ENCODE measurements around the gene EVL. TPM values are rescaled to one million over a fixed set of nuclear protein-coding genes. Genes with fewer than 3 reads are reported as not detected.

The EVL gene
- total RNA-seq, 2 donors from 2014 or later: 41.5 to 42.0 TPM

DNA sequence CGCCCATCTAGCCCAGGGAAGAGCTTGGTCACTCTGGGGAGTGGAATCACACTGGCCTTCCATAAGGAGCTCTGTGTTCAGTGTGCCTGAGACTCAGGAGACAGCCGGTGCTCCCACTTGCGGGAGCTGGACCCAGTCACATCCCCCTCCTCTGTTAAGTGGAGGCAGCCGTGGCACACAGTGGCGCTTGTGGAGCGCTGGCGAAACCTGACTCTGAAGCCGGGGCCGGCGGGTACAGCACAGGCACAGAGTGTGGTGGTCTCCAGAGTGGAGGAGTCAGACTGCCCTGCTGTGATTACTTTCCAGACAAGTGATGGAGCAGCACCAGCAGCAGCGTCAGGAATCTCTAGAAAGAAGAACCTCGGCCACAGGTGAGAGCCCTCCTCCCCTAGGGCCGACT, 61.2 kb downstream of the EVL start:
- TF ChIP-seq, protein P1, sequence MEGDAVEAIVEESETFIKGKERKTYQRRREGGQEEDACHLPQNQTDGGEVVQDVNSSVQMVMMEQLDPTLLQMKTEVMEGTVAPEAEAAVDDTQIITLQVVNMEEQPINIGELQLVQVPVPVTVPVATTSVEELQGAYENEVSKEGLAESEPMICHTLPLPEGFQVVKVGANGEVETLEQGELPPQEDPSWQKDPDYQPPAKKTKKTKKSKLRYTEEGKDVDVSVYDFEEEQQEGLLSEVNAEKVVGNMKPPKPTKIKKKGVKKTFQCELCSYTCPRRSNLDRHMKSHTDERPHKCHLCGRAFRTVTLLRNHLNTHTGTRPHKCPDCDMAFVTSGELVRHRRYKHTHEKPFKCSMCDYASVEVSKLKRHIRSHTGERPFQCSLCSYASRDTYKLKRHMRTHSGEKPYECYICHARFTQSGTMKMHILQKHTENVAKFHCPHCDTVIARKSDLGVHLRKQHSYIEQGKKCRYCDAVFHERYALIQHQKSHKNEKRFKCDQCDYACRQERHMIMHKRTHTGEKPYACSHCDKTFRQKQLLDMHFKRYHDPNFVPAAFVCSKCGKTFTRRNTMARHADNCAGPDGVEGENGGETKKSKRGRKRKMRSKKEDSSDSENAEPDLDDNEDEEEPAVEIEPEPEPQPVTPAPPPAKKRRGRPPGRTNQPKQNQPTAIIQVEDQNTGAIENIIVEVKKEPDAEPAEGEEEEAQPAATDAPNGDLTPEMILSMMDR (IDR thresholded peaks at IDR 0.05): no peak
- H3K9me3 ChIP-seq: no peaks in the 10 kb centered on the region

DNA sequence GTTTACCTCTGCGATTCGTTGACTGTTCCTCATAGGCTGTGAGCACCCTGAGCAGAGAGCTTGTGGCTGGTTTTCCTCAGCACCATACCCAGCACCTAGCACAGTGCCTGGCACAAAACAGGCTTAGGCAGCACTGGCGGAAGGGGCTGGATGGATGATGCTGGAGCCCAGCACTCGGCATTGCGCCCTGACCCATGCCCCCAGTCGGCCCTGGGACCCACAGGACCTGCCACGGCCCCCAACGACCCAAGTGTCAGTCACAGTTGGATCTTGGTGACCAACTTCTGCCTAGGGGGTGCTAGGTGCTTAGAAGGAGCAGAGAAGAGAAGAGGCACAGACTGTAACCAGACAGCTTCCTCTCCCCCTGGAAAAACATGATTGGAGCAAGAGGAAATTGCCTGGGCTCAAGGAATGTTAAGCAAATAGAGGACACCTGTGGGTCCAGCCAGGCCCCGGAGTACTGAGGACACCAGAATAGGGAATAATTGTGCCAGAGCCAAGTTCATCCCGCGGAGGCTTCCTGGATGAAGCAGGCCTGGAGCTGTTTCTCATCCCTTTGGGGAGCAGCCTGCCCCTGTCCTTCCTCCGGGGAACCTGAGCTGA, 62.7 kb downstream of the EVL start:
- no peak overlapping the region for H3K27ac ChIP-seq
- TF ChIP-seq, protein P1 (IDR thresholded peaks at IDR 0.05): no peak

More for the DNA sequence above, 61.2 kb downstream of the EVL start:
- DNase-seq (ENCODE audit: low spot score): no peak
- Histone ChIP-seq H3K36me3 (peaks cover 9% of the 10 kb centered on the region), H3K27ac (no peak overlapping the region), H3K4me3 (no peak overlapping the region), H3K4me1 (peaks cover 0 to 16% of the 10 kb centered on the region in 2 donors), H3K27me3 (no peaks in the 10 kb centered on the region)

DNA sequence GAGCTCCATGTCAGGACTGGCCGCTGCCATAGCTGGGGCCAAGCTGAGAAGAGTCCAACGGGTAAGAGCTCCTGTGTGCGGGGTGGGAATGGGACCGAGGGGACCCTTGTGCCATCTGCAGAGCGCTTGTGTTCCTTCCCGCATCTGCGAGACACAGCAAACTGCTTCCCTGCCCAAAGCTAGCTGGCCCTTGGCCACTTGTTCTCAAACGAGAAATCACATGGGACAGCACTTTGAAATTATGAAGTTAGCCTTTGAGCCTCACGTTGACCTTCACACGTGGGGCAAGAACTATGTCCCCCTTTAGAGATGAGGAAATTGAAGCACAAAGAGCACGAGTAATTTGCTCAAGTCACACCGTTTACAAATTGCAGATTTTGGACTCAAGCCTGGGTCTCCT, 63.5 kb downstream of the EVL start:
- TF ChIP-seq, protein P1 (IDR thresholded peaks at IDR 0.05): no peak
- H3K27ac ChIP-seq: peak overlapping the region in 1 of 2 donors; percentile 23

More for the DNA sequence above, 62.7 kb downstream of the EVL start:
- Histone ChIP-seq H3K27me3 (no peaks in the 10 kb centered on the region), H3K9me3 (no peaks in the 10 kb centered on the region), H3K4me3 (no peak overlapping the region), H3K4me1 (peaks cover 0 to 16% of the 10 kb centered on the region in 2 donors), H3K36me3 (peaks cover 12% of the 10 kb centered on the region)
- DNase-seq (ENCODE audit: low spot score): no peak

DNA sequence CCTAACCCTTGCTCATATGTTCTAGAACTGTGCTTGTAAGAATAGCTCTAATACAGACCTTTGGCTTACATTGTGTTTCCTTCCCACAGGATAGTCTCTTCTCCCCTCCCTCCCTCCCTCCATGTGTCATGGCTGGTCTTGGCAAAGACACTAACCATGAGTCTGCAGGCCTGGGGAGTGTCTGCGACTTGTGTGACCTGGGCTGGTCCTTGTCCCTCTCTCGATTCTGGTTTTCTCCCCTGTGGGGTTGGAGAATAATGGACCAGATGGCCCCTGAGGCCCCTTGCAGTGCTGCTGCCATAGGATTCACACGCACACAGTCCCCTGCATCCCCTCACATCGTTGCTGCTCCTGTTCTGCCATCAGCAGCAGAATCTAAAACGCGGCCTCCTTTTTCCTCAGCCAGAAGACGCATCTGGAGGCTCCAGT, 64.0 kb downstream of the EVL start:
- Histone ChIP-seq H3K4me1 (peaks cover 0 to 16% of the 10 kb centered on the region in 2 donors), H3K9me3 (no peaks in the 10 kb centered on the region), H3K27me3 (no peaks in the 10 kb centered on the region), H3K27ac (peak overlapping the region in 1 of 2 donors; percentile 23), H3K36me3 (peaks cover 23% of the 10 kb centered on the region), H3K4me3 (no peak overlapping the region)
- no peak for DNase-seq (ENCODE audit: low spot score)
- TF ChIP-seq, protein P1 (IDR thresholded peaks at IDR 0.05): no peak

More for the DNA sequence above, 63.5 kb downstream of the EVL start:
- no peaks in the 10 kb centered on the region for H3K27me3 ChIP-seq
- H3K9me3 ChIP-seq: no peaks in the 10 kb centered on the region
- peaks cover 0 to 16% of the 10 kb centered on the region in 2 donors for H3K4me1 ChIP-seq
- H3K36me3 ChIP-seq: peaks cover 19% of the 10 kb centered on the region
- H3K4me3 ChIP-seq: no peak overlapping the region
- no peak for DNase-seq (ENCODE audit: low spot score)

DNA sequence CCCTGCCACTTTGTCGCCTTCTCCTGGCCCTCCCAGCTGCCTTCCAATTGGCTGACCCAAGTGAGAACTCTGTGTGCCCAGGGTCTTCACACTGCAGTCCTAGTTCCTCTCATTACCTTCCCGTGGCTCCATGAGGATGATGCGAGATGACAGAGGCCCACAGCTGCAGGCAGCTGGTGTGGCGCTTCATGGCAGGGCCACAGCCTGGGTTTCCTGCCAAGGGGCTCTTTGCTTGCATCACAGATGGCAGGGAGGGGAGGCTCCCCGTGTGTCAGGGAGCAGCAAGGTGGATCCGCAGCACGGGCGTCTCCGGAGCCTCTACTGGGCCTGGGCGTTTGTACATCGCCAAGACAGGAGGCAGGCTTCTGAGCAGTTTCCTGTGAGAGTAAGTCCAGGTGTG, 65.3 kb downstream of the EVL start:
- Histone ChIP-seq H3K36me3 (peaks cover 16% of the 10 kb centered on the region), H3K27ac (no peak overlapping the region)
- no peak for DNase-seq (ENCODE audit: low spot score)

More for the DNA sequence above, 65.3 kb downstream of the EVL start:
- Histone ChIP-seq H3K4me1 (peaks cover 0 to 16% of the 10 kb centered on the region in 2 donors), H3K27me3 (no peaks in the 10 kb centered on the region), H3K4me3 (no peak overlapping the region), H3K9me3 (no peaks in the 10 kb centered on the region)
- TF ChIP-seq, protein P1 (IDR thresholded peaks at IDR 0.05): no peak

All from right atrium auricular region (tissue), 2 donors.